Heart right ventricle (tissue), 16 donors: Measurements from ENCODE around the gene CAMSAP1. TPM values are rescaled to one million over a fixed set of nuclear protein-coding genes. Genes with fewer than 3 reads are reported as not detected.

Experiments
- ATAC-seq, 8 donors: fragments of 200-7000 bp; cut with Tn5 transposase; one replicate each; pipeline ENCODE4 v1.9.1; 2020; ENCODE audit warnings: mild to moderate bottlenecking in 8 of 8, moderate library complexity in 8 of 8, moderate number of reproducible peaks in 1 of 8
- DNase-seq, 2 donors: peaks; one replicate each; pipeline ENCODE4 v3.0.0-alpha.2; 2020
- H3K27ac ChIP-seq, 10 donors: fragments of 200-600 bp; sonication (generic) in 2 of 10; one replicate each; pipeline versions ENCODE4 v1.5.0 to v1.8.0; 2020 to 2022; ENCODE audit warnings: mild to moderate bottlenecking in 3 of 10
- H3K27me3 ChIP-seq, 7 donors: fragments of 200-600 bp; one replicate each; pipeline ENCODE4 v1.8.0; 2021 to 2022; ENCODE audit warnings: mild to moderate bottlenecking in 2 of 7
- H3K36me3 ChIP-seq, 9 donors: fragments of 200-600 bp; sonication (generic) in 1 of 9; one replicate each; pipeline versions ENCODE4 v1.5.0 to v1.8.0; 2020 to 2022; ENCODE audit warnings: mild to moderate bottlenecking in 2 of 9
- H3K4me1 ChIP-seq, 9 donors: fragments of 200-600 bp; sonication (generic) in 1 of 9; one replicate each; pipeline versions ENCODE4 v1.5.0 to v1.8.0; 2020 to 2022; ENCODE audit warnings: mild to moderate bottlenecking in 4 of 9
- H3K4me3 ChIP-seq, 10 donors: fragments of 200-600 bp; sonication (generic) in 2 of 10; one replicate each; pipeline versions ENCODE4 v1.5.0 to v1.8.0; 2020 to 2022; ENCODE audit warnings: mild to moderate bottlenecking in 7 of 10, moderate library complexity in 2 of 10
- H3K9me3 ChIP-seq, 11 donors: fragments of 200-600 bp in 10 of 11; sonication (generic) in 2 of 11; one replicate each; pipeline versions ENCODE4 v1.5.0 to v1.8.0; 2013 to 2022; ENCODE audit warnings: mild to moderate bottlenecking in 2 of 11, control low read depth in 1 of 11, moderate library complexity in 1 of 11
- WGBS, 2 donors: extraction: QIAGEN DNeasy Blood & Tissue Kit; methylation state at CpG; one replicate each; pipeline ENCODE4 v1.1.7; 2013; ENCODE audit warnings: inconsistent platforms in 1 of 2; 5-methylcytosine and 5-hydroxymethylcytosine counted together
- intact Hi-C, 10 donors: fragments of 100-400 bp; cut with DNase I; formaldehyde crosslinking; loops; one replicate each; pipeline versions ENCODE4 v1.11.1 to v1.14.2; 2022
- polyA plus RNA-seq, 2 donors: library from polyadenylated mRNA; stranded (reverse); fragments of 200-250 nt; gene quantifications; one replicate each; pipeline ENCODE4 v1.2.3, GENCODE V29; 2013
- total RNA-seq, 10 donors: library from RNA; stranded (reverse); fragmentation: NEBNext Ultra II Directional in 3 of 10; extraction: Animal tissue kit (Norgen Biotek cat#: 25700) in 3 of 10; gene quantifications; one replicate each; pipeline versions ENCODE4 v1.2.1 to v1.2.4, GENCODE V29; 2021 to 2023
- TF ChIP-seq, protein P1 (sequence below), 9 donors: fragments of 200-600 bp; sonication (generic) in 2 of 9; IDR thresholded peaks; one replicate each; pipeline versions ENCODE4 v1.5.0 to v1.8.0; 2021 to 2022; ENCODE audit warnings: antibody characterized with exemption in 9 of 9, mild to moderate bottlenecking in 5 of 9, moderate library complexity in 1 of 9
- donor health status: Arrhythmogenic right ventricular cardiomyopathy.
- donor health status: ischemic (EF 13 %, LVEDD 7.1; RV severe dilation, severe dysfunction).
- donor health status: healthy with polysubstance abuse.
- donor health status: DM: no; HTN: yes; CAD: no.
- donor health status: DM: no; HTN: no; CAD: no.
- donor health status: ischemic (EF 25% LVEDD 6.9; RV normal size, moderate dysfunction).
- donor health status: ischemic (EF 25% LVEDD 5.7; RV mildly dilated, moderate dysfunction).
- donor health status: healthy.
- donor health status: DM: yes; HTN: yes; CAD: no.
- donor health status: Ischemic cardiomyopathy.
- donor health status: ischemic (EF 35%, LVEDD 5.7; RV mildly dilated, moderate dysfunction).
- donor health status: nonischemic (EF 11% LVEDD 7.7; RV severe dilation, severe dysfunction).
- donor health status: DM: yes; HTN: yes; CAD: no.
- donor health status: PGD.
- donor health status: ischemic (EF 29% LVEDD 5.4; RV normal size, mild dysfunction).
- donor health status: nonischemic (EF 23%, LVEDD 6.1; RV moderate dilation, normal function).

CAMSAP1 gene
- total and polyA plus RNA-seq, 12 donors: 6.7 to 25.0 (median 19.4) TPM

DNA sequence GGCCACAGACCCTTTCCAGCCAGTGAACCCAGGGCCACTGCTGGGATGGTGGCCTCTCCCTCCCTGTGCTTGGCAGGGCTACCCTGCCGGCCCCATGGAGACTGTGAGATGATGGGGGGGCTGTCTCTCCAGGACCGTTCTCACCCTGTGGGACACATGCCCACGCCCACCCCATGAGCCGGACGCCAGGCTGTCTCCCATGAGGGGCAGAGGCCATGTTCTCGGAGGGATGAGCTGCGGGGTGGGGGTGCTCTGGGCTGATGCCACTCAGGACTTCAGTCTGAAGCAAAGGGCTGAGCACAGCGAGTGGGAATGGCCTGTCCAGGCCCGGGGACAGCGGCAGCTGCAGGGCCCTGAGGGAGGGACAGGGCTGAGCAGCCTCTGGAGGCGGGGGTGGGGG lies 116.5 kb downstream of the CAMSAP1 start:
- H3K36me3 ChIP-seq: no peaks in the 10 kb centered on the region
- TF ChIP-seq, protein P1, sequence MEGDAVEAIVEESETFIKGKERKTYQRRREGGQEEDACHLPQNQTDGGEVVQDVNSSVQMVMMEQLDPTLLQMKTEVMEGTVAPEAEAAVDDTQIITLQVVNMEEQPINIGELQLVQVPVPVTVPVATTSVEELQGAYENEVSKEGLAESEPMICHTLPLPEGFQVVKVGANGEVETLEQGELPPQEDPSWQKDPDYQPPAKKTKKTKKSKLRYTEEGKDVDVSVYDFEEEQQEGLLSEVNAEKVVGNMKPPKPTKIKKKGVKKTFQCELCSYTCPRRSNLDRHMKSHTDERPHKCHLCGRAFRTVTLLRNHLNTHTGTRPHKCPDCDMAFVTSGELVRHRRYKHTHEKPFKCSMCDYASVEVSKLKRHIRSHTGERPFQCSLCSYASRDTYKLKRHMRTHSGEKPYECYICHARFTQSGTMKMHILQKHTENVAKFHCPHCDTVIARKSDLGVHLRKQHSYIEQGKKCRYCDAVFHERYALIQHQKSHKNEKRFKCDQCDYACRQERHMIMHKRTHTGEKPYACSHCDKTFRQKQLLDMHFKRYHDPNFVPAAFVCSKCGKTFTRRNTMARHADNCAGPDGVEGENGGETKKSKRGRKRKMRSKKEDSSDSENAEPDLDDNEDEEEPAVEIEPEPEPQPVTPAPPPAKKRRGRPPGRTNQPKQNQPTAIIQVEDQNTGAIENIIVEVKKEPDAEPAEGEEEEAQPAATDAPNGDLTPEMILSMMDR (IDR thresholded peaks at IDR 0.05): no peak
- WGBS, 2 donors: 77 to 82% methylated on average over 11 of the region's 11 CpGs
- intact Hi-C loops: loop anchor here in 3 of 10 donors (10.0 kb wide), 2 partner anchors 64 to 334 kb away; no protein-coding TSS in a partner anchor
- H3K9me3 ChIP-seq: no peaks in the 10 kb centered on the region
- ATAC-seq (peak in 1 of 8 donors; percentile 6), DNase-seq (no peak)
- no peak overlapping the region for H3K27ac ChIP-seq
- no peaks in the 10 kb centered on the region for H3K4me1 ChIP-seq
- no peak overlapping the region for H3K4me3 ChIP-seq
- H3K27me3 ChIP-seq: peaks cover 0 to 32% (median 0%) of the 10 kb centered on the region in 7 donors

DNA sequence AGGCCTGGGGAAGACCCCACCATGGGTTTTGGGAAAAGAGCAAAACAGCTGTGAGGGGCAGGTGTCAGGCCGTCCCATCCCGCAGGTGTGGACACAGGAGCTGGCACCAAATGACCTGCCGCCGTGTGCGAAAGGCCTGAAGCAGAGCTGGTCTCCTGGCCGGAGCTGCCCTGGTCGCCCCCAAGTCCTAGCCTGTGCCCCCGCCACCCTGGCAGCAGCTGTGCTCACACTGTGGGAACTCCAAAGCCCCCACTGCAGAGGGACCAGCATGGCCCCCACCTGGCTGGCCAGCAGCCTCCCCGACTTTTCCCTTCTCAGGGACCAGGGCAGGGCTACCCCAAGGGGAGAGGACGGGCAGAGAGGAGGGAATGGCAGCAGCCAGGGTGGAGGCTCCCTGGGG lies 117.0 kb downstream of the CAMSAP1 start:
- Histone ChIP-seq H3K9me3 (no peaks in the 10 kb centered on the region), H3K27me3 (peaks cover 0 to 32% (median 0%) of the 10 kb centered on the region in 7 donors), H3K36me3 (no peaks in the 10 kb centered on the region), H3K4me3 (no peak overlapping the region), H3K27ac (no peak overlapping the region), H3K4me1 (no peaks in the 10 kb centered on the region)
- WGBS, 2 donors: 87 to 95% methylated on average over 10 of the region's 10 CpGs
- DNase-seq (no peak), ATAC-seq (no peak)
- intact Hi-C loops: loop anchor here in 3 of 10 donors (10.0 kb wide), 2 partner anchors 64 to 334 kb away; no protein-coding TSS in a partner anchor
- TF ChIP-seq, protein P1 (IDR thresholded peaks at IDR 0.05): no peak

DNA sequence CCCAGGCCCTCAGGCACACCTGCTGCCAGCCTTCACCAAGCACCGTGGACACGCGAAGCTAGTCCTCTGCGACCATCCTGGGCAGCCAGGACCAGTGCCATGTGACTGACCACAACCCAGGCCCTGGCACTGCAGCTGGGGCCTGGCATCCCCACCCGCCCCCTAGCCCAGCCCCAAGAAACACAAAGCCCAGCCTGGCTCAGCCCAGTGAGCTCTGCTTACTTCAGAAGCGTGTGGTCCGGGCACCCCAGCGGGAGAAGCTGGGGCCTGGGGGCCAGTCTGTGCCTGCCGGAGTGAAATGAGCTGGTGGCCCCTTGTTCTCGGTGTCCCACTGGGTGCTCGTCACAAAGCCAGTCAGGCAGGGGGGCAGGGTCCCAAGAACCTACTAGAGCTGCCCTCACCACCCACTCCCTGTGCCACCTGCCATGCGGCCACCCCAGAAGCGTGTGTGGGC lies 117.5 kb downstream of the CAMSAP1 start:
- H3K27ac ChIP-seq: no peak overlapping the region
- no peaks in the 10 kb centered on the region for H3K9me3 ChIP-seq
- H3K4me1 ChIP-seq: no peaks in the 10 kb centered on the region
- peaks cover 0 to 35% (median 0%) of the 10 kb centered on the region in 7 donors for H3K27me3 ChIP-seq
- no peak overlapping the region for H3K4me3 ChIP-seq
- WGBS, 2 donors: 89 to 94% methylated on average over 13 of the region's 13 CpGs
- no peaks in the 10 kb centered on the region for H3K36me3 ChIP-seq
- intact Hi-C loops: loop anchor here in 3 of 10 donors (10.0 kb wide), 2 partner anchors 65 to 335 kb away; no protein-coding TSS in a partner anchor
- TF ChIP-seq, protein P1 (IDR thresholded peaks at IDR 0.05): no peak
- DNase-seq (no peak), ATAC-seq (no peak)

DNA sequence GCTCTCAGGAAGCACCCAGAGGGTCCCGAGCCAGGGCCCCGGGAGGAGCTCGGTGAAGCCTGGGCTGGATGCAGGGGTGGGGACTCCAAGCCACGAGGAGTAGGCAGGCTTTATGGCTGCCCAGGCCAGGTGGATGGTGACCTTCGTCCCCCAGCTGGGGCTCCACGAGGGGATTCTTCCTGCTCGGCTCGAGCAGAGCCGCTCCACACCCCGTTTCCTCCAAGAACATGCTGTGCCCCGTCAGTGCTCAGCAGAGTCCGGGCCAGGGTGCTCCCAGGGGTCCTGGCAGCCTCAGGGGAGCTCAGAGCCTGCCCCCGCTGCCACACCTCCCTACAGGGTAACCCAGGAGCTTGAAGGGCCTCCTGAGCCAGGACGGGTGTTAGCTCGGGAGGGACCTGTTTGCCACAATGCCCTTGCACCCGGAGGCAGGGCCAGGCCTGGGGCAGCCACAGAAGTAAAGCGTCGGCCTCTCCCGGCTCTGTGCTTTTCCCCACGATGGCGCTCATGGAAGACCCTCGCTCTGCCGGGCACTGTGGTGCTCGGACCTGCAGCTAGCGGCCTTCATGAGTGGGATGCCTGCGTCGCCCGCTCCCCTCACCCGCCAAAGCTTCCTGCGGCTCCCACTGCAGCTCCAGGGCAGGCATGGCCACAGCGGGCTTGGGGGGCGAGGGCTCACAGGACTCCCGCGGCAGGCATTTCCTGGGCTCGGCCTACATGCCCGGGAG lies 118.6 kb downstream of the CAMSAP1 start:
- Histone ChIP-seq H3K9me3 (no peaks in the 10 kb centered on the region), H3K36me3 (no peaks in the 10 kb centered on the region), H3K27me3 (peaks cover 0 to 33% (median 0%) of the 10 kb centered on the region in 7 donors), H3K27ac (no peak overlapping the region), H3K4me3 (no peak overlapping the region), H3K4me1 (no peaks in the 10 kb centered on the region)
- TF ChIP-seq, protein P1 (IDR thresholded peaks at IDR 0.05): no peak
- intact Hi-C loops: no loop called here
- 76 to 78% methylated on average over 35 to 36 of the region's 36 CpGs for WGBS, 2 donors
- DNase-seq (no peak), ATAC-seq (no peak)
